BLaER1 (cell line): Measurements from ENCODE around the gene RORB.

Experiments
- H3K27ac ChIP-seq: shearing (Covaris generic); formaldehyde crosslinking; 2 replicates; pipeline ENCODE4 v1.8.1; 2022
- H3K27me3 ChIP-seq: shearing (Covaris generic); formaldehyde crosslinking; 2 replicates; pipeline ENCODE4 v1.8.1; 2022
- H3K36me3 ChIP-seq: shearing (Covaris generic); formaldehyde crosslinking; 2 replicates; pipeline ENCODE4 v1.8.1; 2022
- H3K4me1 ChIP-seq: shearing (Covaris generic); formaldehyde crosslinking; 2 replicates; pipeline ENCODE4 v1.8.1; 2022
- H3K4me2 ChIP-seq: shearing (Covaris generic); formaldehyde crosslinking; 2 replicates; pipeline ENCODE4 v1.8.1; 2022
- H3K4me3 ChIP-seq: shearing (Covaris generic); formaldehyde crosslinking; 2 replicates; pipeline ENCODE4 v1.8.1; 2022
- H3K9ac ChIP-seq: shearing (Covaris generic); formaldehyde crosslinking; 2 replicates; pipeline ENCODE4 v1.8.1; 2022
- H3K9me3 ChIP-seq: shearing (Covaris generic); formaldehyde crosslinking; 2 replicates; pipeline ENCODE4 v1.8.1; 2022
- H4K20me1 ChIP-seq: shearing (Covaris generic); formaldehyde crosslinking; 2 replicates; pipeline ENCODE4 v1.8.1; 2022
- Cebpa-rat ChIP-seq: shearing (Covaris generic); IDR thresholded peaks from 2 replicates; pipeline ENCODE4 v1.8.1; 2022

The RORB gene

GRCh38 chr9:74674077-74674476 lies 176.9 kb downstream of the RORB start:
- 0 out of 2 replicates have a peak, but pooled peaks cover 5% of the 10 kb centered on the region for H4K20me1 ChIP-seq
- H3K4me2 ChIP-seq: no peak overlapping the region
- peaks cover 98% of the 10 kb centered on the region for H3K36me3 ChIP-seq
- H3K9me3 ChIP-seq: no peaks in the 10 kb centered on the region
- H3K27me3 ChIP-seq: no peaks in the 10 kb centered on the region
- H3K4me1 ChIP-seq: no peaks in the 10 kb centered on the region
- H3K4me3 ChIP-seq: no peak overlapping the region
- H3K27ac ChIP-seq: no peak overlapping the region
- no peak for TF ChIP-seq Cebpa-rat
- no peak overlapping the region for H3K9ac ChIP-seq

GRCh38 chr9:74681906-74682305 lies 184.8 kb downstream of the RORB start:
- Histone ChIP-seq H3K4me3 (no peak overlapping the region), H3K9ac (no peak overlapping the region), H3K4me1 (peaks cover 36% of the 10 kb centered on the region), H3K27ac (no peak overlapping the region), H4K20me1 (no peaks in the 10 kb centered on the region), H3K36me3 (peaks cover 86% of the 10 kb centered on the region), H3K4me2 (no peak overlapping the region), H3K27me3 (no peaks in the 10 kb centered on the region), H3K9me3 (no peaks in the 10 kb centered on the region)
- TF ChIP-seq Cebpa-rat: no peak

- H4K20me1 ChIP-seq: no peaks in the 10 kb centered on the region
- TF ChIP-seq Cebpa-rat: no peak
- peaks cover 81% of the 10 kb centered on the region for H3K36me3 ChIP-seq
- no peak overlapping the region; the same call in 1 of the 2 replicates for H3K4me2 ChIP-seq
- no peak overlapping the region for H3K9ac ChIP-seq
- peaks cover 50% of the 10 kb centered on the region for H3K4me1 ChIP-seq
- no peaks in the 10 kb centered on the region for H3K9me3 ChIP-seq
- no peak overlapping the region for H3K4me3 ChIP-seq
- H3K27ac ChIP-seq: no peak overlapping the region
- H3K27me3 ChIP-seq: no peaks in the 10 kb centered on the region
Measured at GRCh38 chr9:74683322-74683721, 186.2 kb downstream of the RORB start.

GRCh38 chr9:74691058-74691457 lies 193.9 kb downstream of the RORB start:
- TF ChIP-seq Cebpa-rat: no peak
- H3K27me3 ChIP-seq: no peaks in the 10 kb centered on the region
- H3K9ac ChIP-seq: no peak overlapping the region
- H3K27ac ChIP-seq: no peak overlapping the region
- H3K4me2 ChIP-seq: no peak overlapping the region
- H3K36me3 ChIP-seq: peaks cover 48% of the 10 kb centered on the region
- no peaks in the 10 kb centered on the region for H3K9me3 ChIP-seq
- no peaks in the 10 kb centered on the region for H4K20me1 ChIP-seq
- peaks cover 43% of the 10 kb centered on the region for H3K4me1 ChIP-seq
- no peak overlapping the region for H3K4me3 ChIP-seq

- H3K4me2 ChIP-seq: no peak overlapping the region
- H4K20me1 ChIP-seq: no peaks in the 10 kb centered on the region
Measured at GRCh38 chr9:74696520-74696919, 199.4 kb downstream of the RORB start.

GRCh38 chr9:74697535-74697934 lies 200.4 kb downstream of the RORB start:
- H3K36me3 ChIP-seq: 0 out of 2 replicates have a peak, but pooled peaks cover 4% of the 10 kb centered on the region
- peaks cover 38% of the 10 kb centered on the region for H3K4me1 ChIP-seq
- no peaks in the 10 kb centered on the region for H3K9me3 ChIP-seq
- H3K27me3 ChIP-seq: no peaks in the 10 kb centered on the region
- no peaks in the 10 kb centered on the region for H4K20me1 ChIP-seq
- no peak for TF ChIP-seq Cebpa-rat
- H3K9ac ChIP-seq: no peak overlapping the region
- H3K4me2 ChIP-seq: peak overlapping the region; percentile 52
- no peak overlapping the region for H3K4me3 ChIP-seq
- 0 out of 2 replicates have a peak overlapping the region, but pooled peaks have one; percentile 10 for H3K27ac ChIP-seq

More at GRCh38 chr9:74696520-74696919, 199.4 kb downstream of the RORB start:
- H3K27ac ChIP-seq: no peak overlapping the region
- peaks cover 44% of the 10 kb centered on the region for H3K4me1 ChIP-seq
- H3K4me3 ChIP-seq: no peak overlapping the region
- H3K27me3 ChIP-seq: no peaks in the 10 kb centered on the region
- TF ChIP-seq Cebpa-rat: no peak
- H3K36me3 ChIP-seq: peaks cover 4% of the 10 kb centered on the region; the same call in 1 of the 2 replicates
- H3K9ac ChIP-seq: no peak overlapping the region
- no peaks in the 10 kb centered on the region for H3K9me3 ChIP-seq

- H3K9me3 ChIP-seq: no peaks in the 10 kb centered on the region
Measured at GRCh38 chr9:74711341-74711740, 214.2 kb downstream of the RORB start.

GRCh38 chr9:74718709-74719108 lies 221.6 kb downstream of the RORB start:
- H3K27ac ChIP-seq: no peak overlapping the region
- no peak overlapping the region for H3K4me2 ChIP-seq
- H3K4me1 ChIP-seq: no peaks in the 10 kb centered on the region
- no peaks in the 10 kb centered on the region for H4K20me1 ChIP-seq
- no peak for TF ChIP-seq Cebpa-rat
- no peak overlapping the region for H3K4me3 ChIP-seq
- no peak overlapping the region for H3K9ac ChIP-seq
- H3K9me3 ChIP-seq: no peaks in the 10 kb centered on the region
- H3K36me3 ChIP-seq: no peaks in the 10 kb centered on the region
- no peaks in the 10 kb centered on the region for H3K27me3 ChIP-seq

More at GRCh38 chr9:74711341-74711740, 214.2 kb downstream of the RORB start:
- no peak for TF ChIP-seq Cebpa-rat
- H4K20me1 ChIP-seq: no peaks in the 10 kb centered on the region
- H3K4me2 ChIP-seq: no peak overlapping the region
- H3K36me3 ChIP-seq: no peaks in the 10 kb centered on the region
- H3K27ac ChIP-seq: no peak overlapping the region
- no peak overlapping the region for H3K9ac ChIP-seq
- no peaks in the 10 kb centered on the region for H3K4me1 ChIP-seq
- no peaks in the 10 kb centered on the region for H3K27me3 ChIP-seq
- no peak overlapping the region for H3K4me3 ChIP-seq

- no peaks in the 10 kb centered on the region for H3K27me3 ChIP-seq
- H4K20me1 ChIP-seq: no peaks in the 10 kb centered on the region
- TF ChIP-seq Cebpa-rat: no peak
- no peak overlapping the region for H3K9ac ChIP-seq
- no peak overlapping the region for H3K4me2 ChIP-seq
- H3K4me1 ChIP-seq: no peaks in the 10 kb centered on the region
- no peaks in the 10 kb centered on the region for H3K9me3 ChIP-seq
- no peak overlapping the region for H3K27ac ChIP-seq
- no peaks in the 10 kb centered on the region for H3K36me3 ChIP-seq
- no peak overlapping the region for H3K4me3 ChIP-seq
Measured at GRCh38 chr9:74719306-74719705, 222.2 kb downstream of the RORB start.

GRCh38 chr9:74721696-74722660 lies 224.8 kb downstream of the RORB start:
- Histone ChIP-seq H3K4me1 (no peaks in the 10 kb centered on the region), H4K20me1 (no peaks in the 10 kb centered on the region), H3K4me3 (no peak overlapping the region), H3K4me2 (no peak overlapping the region), H3K9ac (no peak overlapping the region), H3K27ac (no peak overlapping the region), H3K9me3 (no peaks in the 10 kb centered on the region), H3K27me3 (no peaks in the 10 kb centered on the region), H3K36me3 (no peaks in the 10 kb centered on the region)
- TF ChIP-seq Cebpa-rat: no peak
